ENCODE measurements around the gene ANKRD10. TPM values are rescaled to one million over a fixed set of nuclear protein-coding genes. Genes with fewer than 3 reads are reported as not detected.
A peak's percentile ranks its signal among the peaks of the same experiment; 100 is the strongest.
"Not testable (repeated sequence)": the region's sequence is repeated elsewhere in the genome, so short reads cannot be mapped to it uniquely, and the experiment has no call there.

ANKRD10 gene
- 100 to 1,000 TPM; 101 to 111 TPM for total RNA-seq

DNA sequence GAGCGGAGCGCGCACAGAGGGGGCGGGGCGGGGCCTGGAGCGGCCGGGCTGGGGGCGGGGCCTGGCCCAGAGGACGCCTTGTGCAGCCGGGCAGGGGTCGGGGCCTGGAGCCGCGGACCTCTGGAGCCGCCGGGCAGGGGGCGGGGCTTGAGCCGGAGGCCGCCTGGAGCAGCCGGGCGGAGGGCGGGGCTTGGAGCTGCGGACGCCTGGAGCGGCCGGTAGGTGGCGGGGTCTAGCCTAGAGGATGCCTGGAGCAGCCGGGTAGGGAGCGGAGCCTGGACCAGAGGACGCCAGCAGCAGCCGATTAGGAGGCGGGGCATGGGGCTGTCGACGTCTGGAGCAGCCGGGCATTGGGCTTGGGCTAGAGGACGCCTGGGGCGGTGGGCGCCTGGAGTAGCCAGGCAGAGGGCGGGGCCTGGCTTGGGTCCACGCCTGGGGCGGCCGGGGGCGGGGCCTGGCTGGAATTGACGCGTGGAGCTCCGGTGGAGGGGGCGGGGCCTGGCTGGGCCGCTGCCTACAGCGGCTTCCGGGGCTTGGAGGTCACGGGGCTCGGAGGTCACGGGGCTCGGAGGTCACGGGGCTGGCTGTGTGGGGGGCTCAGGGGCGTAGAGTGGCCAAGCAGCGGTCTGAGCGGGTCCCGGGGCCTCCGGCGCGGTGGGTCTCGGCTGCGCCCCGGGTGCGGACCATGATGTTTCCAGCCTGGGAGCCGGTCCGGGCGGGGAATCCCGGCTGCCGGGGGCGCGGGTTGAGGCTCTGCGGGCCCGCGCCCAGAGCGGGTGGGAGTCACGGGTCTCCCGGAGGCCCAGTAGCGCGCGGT, at the start of gene ANKRD10:
TSS of gene ANKRD10 (minus strand) at position 13 of the 817 bp plus-strand sequence. CDS start 135 bp downstream, outside the sequence.
- CTCF ChIA-PET: interaction anchor here (0.6 to 1.6 kb wide), 26 partner anchors 8 to 379 kb away, joined by 3 to 13 read pairs (median 3); no protein-coding TSS in a partner anchor
- Mint-ChIP-seq H3K9me3 (no peaks in the 10 kb centered on the region), H3K27me3 (no peaks in the 10 kb centered on the region), H3K27ac (peak within 1 kb of the TSS; percentile 96), H3K4me1 (peaks cover 44% of the 10 kb centered on the region), H3K36me3 (ENCODE audit: low read depth) (peaks cover 10% of the 10 kb centered on the region), H3K4me3 (peak within 1 kb of the TSS; percentile 88)
- POLR2A ChIA-PET: interaction anchor here (0.6 to 0.9 kb wide), 4 partner anchors 40 to 1046 kb away, joined by 3 to 4 read pairs (median 3); no protein-coding TSS in a partner anchor
- DNase-seq: peak; percentile 92

DNA sequence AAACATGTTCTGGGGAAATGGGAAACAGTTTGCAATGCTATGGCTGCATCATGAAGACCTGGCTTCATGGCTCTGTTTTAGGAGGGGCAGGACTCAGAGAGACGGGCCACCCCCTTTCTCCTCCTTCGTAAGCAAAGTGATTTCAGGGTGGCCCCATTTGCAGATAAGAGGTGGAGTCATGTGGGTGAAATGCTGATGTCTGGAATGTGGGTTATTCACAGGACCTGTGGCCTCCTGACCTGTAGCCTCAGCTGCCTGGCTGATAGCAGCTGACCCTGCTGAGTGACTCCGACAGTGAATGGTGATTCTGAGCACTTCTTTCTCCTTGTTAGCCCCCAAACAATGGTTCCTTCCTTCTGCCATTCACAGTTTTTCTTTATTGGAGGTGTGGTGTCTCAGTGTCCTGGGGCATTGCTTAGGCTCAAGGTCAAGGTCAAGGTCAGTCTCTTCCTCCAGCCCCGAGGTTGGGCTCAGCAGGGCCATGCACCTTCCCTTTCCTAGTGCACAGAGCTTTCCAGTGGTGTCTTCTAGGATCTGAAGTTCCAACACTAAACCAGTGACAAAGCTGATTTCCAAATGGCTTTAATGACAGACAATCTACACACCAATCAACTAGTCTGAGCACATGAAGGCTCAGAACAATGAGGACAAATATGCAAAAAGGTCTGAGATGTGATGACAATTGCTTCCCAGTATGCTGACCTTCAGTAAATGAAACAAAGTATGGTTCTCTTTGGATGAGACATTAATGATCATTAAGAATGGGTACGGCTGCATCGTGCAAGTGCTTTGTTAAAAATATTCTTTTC, 49.6 kb upstream of the ANKRD10 start:
- Mint-ChIP-seq H3K27ac (peak overlapping the region; percentile 42), H3K27me3 (no peaks in the 10 kb centered on the region), H3K9me3 (peaks cover 59% of the 10 kb centered on the region), H3K4me3 (no peak overlapping the region), H3K4me1 (peaks cover 17% of the 10 kb centered on the region), H3K36me3 (ENCODE audit: low read depth) (peaks cover 26% of the 10 kb centered on the region)
- ChIA-PET CTCF (no interaction called here), POLR2A (no interaction called here)
- DNase-seq: no peak

- H3K36me3 Mint-ChIP-seq (ENCODE audit: low read depth): peaks cover 26% of the 10 kb centered on the region
These were observed 48.7 kb upstream of the ANKRD10 start for GRCh38 chr13:110963554-110963970.

GRCh38 chr13:110961959-110962358, 47.1 kb upstream of the ANKRD10 start:
- no peak for DNase-seq
- Mint-ChIP-seq H3K4me3 (no peak overlapping the region), H3K9me3 (peaks cover 48% of the 10 kb centered on the region), H3K4me1 (peaks cover 17% of the 10 kb centered on the region), H3K36me3 (ENCODE audit: low read depth) (peaks cover 21% of the 10 kb centered on the region), H3K27me3 (no peaks in the 10 kb centered on the region), H3K27ac (no peak overlapping the region)
- POLR2A ChIA-PET: no interaction called here
- CTCF ChIA-PET: interaction anchor here (0.9 kb wide), 1 partner anchor 47 kb away, joined by 5 read pairs; the partner anchor contains the start of gene ANKRD10

More at GRCh38 chr13:110963554-110963970, 48.7 kb upstream of the ANKRD10 start:
- no peak overlapping the region for H3K4me3 Mint-ChIP-seq
- peaks cover 56% of the 10 kb centered on the region for H3K9me3 Mint-ChIP-seq
- H3K27ac Mint-ChIP-seq: no peak overlapping the region
- no peak for DNase-seq
- ChIA-PET POLR2A (no interaction called here), CTCF (interaction anchor here (0.6 kb wide), 1 partner anchor 50 kb away, joined by 3 read pairs; no protein-coding TSS in a partner anchor)
- H3K27me3 Mint-ChIP-seq: no peaks in the 10 kb centered on the region
- H3K4me1 Mint-ChIP-seq: peaks cover 17% of the 10 kb centered on the region

DNA sequence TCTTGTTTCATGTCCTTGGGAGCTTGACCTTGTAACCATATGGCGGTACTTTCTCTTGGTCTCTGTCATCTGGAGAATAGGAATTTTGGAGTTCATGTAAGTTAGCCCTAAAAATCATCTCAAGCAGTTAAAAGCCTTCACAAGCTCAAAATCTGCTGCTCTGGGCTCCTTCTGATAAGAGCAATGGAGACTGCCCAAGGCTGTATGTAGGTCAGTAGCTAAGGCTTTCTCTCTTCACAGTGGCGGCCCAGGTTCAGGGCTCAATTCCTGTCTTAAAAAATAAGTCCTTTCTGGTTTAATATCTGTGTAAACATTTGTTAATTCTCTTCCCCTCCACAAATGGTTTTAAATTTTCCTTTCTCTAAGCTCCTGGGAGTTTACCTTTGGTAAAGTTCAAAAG, 45.3 kb upstream of the ANKRD10 start:
- ChIA-PET POLR2A (no interaction called here), CTCF (interaction anchor here (0.6 kb wide), 3 partner anchors 32 to 104 kb away, joined by 3 to 4 read pairs (median 3); no protein-coding TSS in a partner anchor)
- H3K4me3 Mint-ChIP-seq: no peak overlapping the region
- H3K27ac Mint-ChIP-seq: no peak overlapping the region
- H3K36me3 Mint-ChIP-seq (ENCODE audit: low read depth): peaks cover 9% of the 10 kb centered on the region
- no peaks in the 10 kb centered on the region for H3K27me3 Mint-ChIP-seq
- no peak for DNase-seq
- H3K4me1 Mint-ChIP-seq: peaks cover 13% of the 10 kb centered on the region
- H3K9me3 Mint-ChIP-seq: peaks cover 34% of the 10 kb centered on the region

DNA sequence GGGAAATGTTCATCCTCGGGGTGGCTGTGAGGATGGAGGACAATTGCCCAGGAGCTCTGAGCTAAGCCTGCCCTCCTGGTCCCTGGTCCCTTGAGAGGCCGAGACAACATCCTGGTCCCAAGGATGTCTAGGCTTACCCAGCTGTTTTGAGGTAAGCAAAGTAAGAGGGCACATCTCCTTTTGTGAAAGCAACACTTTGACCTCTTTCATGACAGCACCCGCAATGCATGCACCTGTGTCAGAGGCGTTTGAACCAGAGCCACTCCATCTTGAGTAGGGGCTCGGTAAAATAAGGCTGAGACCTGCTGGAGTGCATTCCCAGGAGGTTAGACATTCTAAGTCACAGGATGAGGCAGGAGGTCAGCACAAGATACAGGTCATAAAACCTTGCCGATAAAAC, 43.1 kb upstream of the ANKRD10 start:
- ChIA-PET POLR2A (no interaction called here), CTCF (no interaction called here)
- peaks cover 5% of the 10 kb centered on the region for H3K36me3 Mint-ChIP-seq (ENCODE audit: low read depth)
- DNase-seq: no peak
- peaks cover 22% of the 10 kb centered on the region for H3K9me3 Mint-ChIP-seq
- H3K4me3 Mint-ChIP-seq: no peak overlapping the region
- H3K4me1 Mint-ChIP-seq: peaks cover 2% of the 10 kb centered on the region
- H3K27me3 Mint-ChIP-seq: no peaks in the 10 kb centered on the region
- H3K27ac Mint-ChIP-seq: no peak overlapping the region

DNA sequence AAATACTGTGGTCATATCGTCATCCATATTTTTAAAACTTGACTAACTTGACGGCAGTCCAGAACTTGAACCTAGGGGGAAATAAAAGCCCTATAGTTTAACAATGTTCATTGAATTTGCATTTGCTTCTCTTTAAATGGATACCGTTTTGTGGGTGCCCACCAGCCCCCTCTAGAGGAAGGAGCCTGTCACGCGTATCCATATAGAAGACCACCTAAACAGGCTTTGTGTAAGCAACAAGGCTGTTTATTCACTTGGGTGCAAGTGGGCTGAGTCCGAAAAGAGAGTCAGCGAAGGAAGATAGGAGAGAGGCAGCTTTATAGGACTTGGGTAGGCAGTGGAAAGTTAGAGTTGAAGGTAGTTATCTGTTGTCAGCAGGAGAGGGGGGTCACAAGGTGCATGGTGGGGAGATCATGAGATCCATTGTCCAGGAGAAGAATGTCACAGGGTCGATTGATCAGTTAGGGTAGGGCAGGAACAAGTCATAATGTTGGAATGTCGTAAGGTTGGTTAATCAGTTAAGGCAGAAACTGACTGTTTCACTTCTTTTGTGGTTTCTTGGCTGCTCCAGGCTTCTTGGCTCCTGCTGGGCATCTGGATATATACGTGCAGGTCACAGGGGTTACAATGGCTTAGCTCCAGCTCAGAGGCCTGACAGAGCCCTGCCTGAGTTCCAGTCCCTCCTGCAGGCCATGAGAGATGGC, 42.5 kb upstream of the ANKRD10 start:
- H3K27ac Mint-ChIP-seq: no peak overlapping the region
- POLR2A ChIA-PET: no interaction called here
- CTCF ChIA-PET: no interaction called here

GRCh38 chr13:110956216-110956615, 41.3 kb upstream of the ANKRD10 start:
- H3K4me3 Mint-ChIP-seq; DNase-seq; H3K27ac Mint-ChIP-seq; POLR2A ChIA-PET; CTCF ChIA-PET; H3K27me3 Mint-ChIP-seq; H3K4me1 Mint-ChIP-seq; H3K36me3 Mint-ChIP-seq (ENCODE audit: low read depth): not testable (repeated sequence)
- peaks cover 14% of the 10 kb centered on the region for H3K9me3 Mint-ChIP-seq

More for the DNA sequence above, 42.5 kb upstream of the ANKRD10 start:
- no peak overlapping the region for H3K4me3 Mint-ChIP-seq
- no peaks in the 10 kb centered on the region for H3K36me3 Mint-ChIP-seq (ENCODE audit: low read depth)
- peaks cover 2% of the 10 kb centered on the region for H3K4me1 Mint-ChIP-seq
- no peak for DNase-seq
- peaks cover 17% of the 10 kb centered on the region for H3K9me3 Mint-ChIP-seq
- H3K27me3 Mint-ChIP-seq: no peaks in the 10 kb centered on the region

DNA sequence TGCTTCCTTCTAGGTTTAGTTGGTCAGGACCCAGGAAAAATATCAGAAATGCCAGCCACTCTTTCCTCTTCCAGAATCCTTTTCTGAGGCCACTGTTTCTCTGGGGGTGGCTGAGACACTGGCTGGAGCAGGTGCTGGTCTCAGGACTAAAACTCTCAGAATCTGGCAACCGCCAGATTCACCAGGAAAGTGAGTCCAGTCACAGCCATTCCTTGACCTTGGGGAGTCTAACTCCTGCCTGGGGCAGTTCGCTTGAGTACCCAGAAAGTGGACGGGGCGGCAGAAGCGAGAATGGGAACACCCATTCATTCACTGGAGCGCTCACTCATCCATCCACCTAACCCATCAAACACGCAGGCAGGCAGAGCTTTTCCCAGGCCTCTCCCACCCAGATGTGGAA, 40.7 kb upstream of the ANKRD10 start:
- H3K36me3 Mint-ChIP-seq (ENCODE audit: low read depth); H3K4me1 Mint-ChIP-seq; H3K4me3 Mint-ChIP-seq; H3K27me3 Mint-ChIP-seq; POLR2A ChIA-PET; H3K27ac Mint-ChIP-seq; CTCF ChIA-PET; DNase-seq: not testable (repeated sequence)
- peaks cover 14% of the 10 kb centered on the region for H3K9me3 Mint-ChIP-seq

- H3K27me3 Mint-ChIP-seq; H3K27ac Mint-ChIP-seq; H3K36me3 Mint-ChIP-seq (ENCODE audit: low read depth); DNase-seq; POLR2A ChIA-PET; H3K4me1 Mint-ChIP-seq; H3K4me3 Mint-ChIP-seq: not testable (repeated sequence)
- peaks cover 12% of the 10 kb centered on the region for H3K9me3 Mint-ChIP-seq
- CTCF ChIA-PET: interaction anchor here (1.7 kb wide), 1 partner anchor 40 kb away, joined by 3 read pairs; no protein-coding TSS in a partner anchor
These were observed 40.2 kb upstream of the ANKRD10 start for GRCh38 chr13:110955072-110955503.

GRCh38 chr13:110954533-110954920, 39.7 kb upstream of the ANKRD10 start:
- H3K27ac Mint-ChIP-seq: not testable (repeated sequence)
- CTCF ChIA-PET: interaction anchor here (1.7 kb wide), 1 partner anchor 39 kb away, joined by 3 read pairs; no protein-coding TSS in a partner anchor

DNA sequence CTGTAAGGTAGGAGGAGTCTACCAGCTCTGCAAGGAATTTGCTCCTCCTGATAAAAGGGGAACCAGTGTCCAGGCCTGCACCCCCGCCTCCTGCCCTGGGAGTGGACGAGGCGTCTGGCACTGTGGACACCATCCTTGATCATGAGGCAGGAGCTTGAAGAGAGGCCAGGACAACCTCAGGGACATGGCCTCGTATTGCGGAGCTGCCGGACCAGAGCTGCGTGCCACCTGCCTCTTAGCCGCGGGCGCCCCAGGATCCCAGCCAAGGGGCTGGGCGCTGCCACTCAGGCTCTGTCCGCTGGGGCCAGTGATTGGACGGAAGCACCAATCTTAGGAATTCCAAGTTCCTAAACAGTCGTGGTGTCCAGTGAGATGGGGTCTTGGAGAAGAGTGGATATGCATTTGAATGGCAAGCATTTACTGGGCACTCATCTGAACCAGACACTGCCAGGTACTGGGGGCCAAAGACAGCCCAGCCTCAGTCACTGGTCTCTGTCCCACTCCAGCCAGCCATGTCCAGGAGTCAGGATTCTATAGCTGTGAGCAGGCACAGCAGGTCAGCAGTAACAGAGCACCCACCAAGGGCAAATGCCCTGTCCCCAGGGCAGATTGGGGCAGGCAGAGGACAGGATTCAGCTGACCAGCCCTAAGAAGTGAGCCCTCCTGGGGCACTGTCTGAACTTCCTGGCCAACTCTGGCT, 39.1 kb upstream of the ANKRD10 start:
- DNase-seq: no peak
- CTCF ChIA-PET: interaction anchor here (1.7 kb wide), 1 partner anchor 38 kb away, joined by 3 read pairs; no protein-coding TSS in a partner anchor
- H3K4me3 Mint-ChIP-seq: no peak overlapping the region
- H3K9me3 Mint-ChIP-seq: peaks cover 6% of the 10 kb centered on the region
- H3K36me3 Mint-ChIP-seq (ENCODE audit: low read depth): no peaks in the 10 kb centered on the region
- peaks cover 6% of the 10 kb centered on the region for H3K4me1 Mint-ChIP-seq
- no peaks in the 10 kb centered on the region for H3K27me3 Mint-ChIP-seq
- POLR2A ChIA-PET: no interaction called here
- H3K27ac Mint-ChIP-seq: no peak overlapping the region

More at GRCh38 chr13:110954533-110954920, 39.7 kb upstream of the ANKRD10 start:
- POLR2A ChIA-PET; DNase-seq; H3K9me3 Mint-ChIP-seq; H3K4me1 Mint-ChIP-seq; H3K36me3 Mint-ChIP-seq (ENCODE audit: low read depth); H3K4me3 Mint-ChIP-seq; H3K27me3 Mint-ChIP-seq: not testable (repeated sequence)

All from activated CD4-positive, alpha-beta T cell treated with anti-CD3 and anti-CD28 coated beads, Interleukin-2, amount 10 ng/mL, durations not matched to agents 7 days and 5 days (primary cell).